Measurements from ENCODE around the gene ZDHHC17. TPM values are rescaled to one million over a fixed set of nuclear protein-coding genes. Genes with fewer than 3 reads are reported as not detected.
A peak's percentile ranks its signal among the peaks of the same experiment; 100 is the strongest.
"Not testable (repeated sequence)": the region's sequence is repeated elsewhere in the genome, so short reads cannot be mapped to it uniquely, and the experiment has no call there.

Gene ZDHHC17
- 9.2 TPM for total RNA-seq

- ATAC-seq = peak; percentile 91
- peak; percentile 94 for DNase-seq (ENCODE audit: low spot score)
Measured at GRCh38 chr12:76763746-76764675, at the start of gene ZDHHC17. Gene ZDHHC17, plus strand, starts transcription at chr12:76764115. Its CDS starts 122 bp downstream, at chr12:76764237.

- DNase-seq (ENCODE audit: low spot score) = no peak
- no peak for ATAC-seq
Measured at GRCh38 chr12:76714415-76714814, 49.5 kb upstream of the ZDHHC17 start.

DNA sequence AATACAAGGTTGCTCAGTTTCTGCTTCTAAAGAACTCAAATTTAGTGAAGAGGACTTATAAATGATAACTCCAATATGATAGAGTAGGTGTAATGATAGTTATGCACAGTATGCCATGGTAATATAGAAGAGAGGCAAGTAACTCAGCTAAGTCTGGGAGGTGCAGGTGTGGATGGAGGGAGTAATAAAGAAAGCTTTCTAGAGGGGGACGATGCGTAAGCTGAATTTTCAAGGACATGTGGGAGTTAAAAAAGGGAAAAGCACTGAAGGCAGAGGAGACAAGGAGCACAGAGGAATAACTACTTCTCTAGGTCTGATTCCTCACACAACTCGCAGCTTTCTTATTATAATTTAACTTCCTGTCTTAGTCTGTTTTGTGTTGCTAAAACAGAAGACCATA is 49.1 kb upstream of the ZDHHC17 start:
- DNase-seq (ENCODE audit: low spot score) (no peak), ATAC-seq (no peak)

DNA sequence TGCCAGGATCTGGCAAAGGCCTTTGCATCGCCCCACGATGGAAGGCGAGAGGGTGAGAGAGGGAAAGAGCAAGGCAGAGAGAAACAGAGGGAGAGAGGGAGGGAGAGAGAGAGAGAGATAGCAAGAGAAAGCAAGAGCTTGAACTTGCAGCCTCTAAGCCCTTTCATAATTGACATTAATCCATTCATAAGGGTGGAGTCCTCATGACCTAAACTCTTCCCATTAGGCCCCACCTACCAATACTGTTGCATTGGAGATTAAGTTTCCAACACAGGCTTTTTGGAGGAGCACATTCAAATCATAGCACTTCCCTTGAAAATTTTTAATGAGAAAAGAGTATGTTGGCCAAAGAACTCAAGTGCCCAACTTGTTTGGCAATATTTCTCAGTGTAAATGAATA is 48.6 kb upstream of the ZDHHC17 start:
- ATAC-seq (no peak), DNase-seq (ENCODE audit: low spot score) (no peak)

DNA sequence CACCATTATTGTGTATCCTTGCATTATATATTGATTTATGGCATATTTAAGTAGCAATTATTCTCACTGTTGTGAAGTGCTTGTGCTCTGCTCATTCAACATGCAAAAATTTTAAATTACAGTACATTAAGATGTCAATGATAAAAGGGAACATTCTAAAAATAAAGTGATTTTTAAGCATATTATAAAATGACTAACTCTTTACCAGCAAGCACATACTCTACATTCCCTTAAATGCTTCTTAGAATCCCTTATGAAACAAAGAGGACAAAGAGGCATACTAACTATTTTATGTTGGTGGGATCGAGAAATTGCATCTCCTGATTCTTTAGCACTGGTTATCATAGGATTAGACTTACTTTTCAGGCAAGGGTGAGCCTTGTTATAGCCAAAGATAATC is 46.6 kb upstream of the ZDHHC17 start:
- no peak for DNase-seq (ENCODE audit: low spot score)

GRCh38 chr12:76719171-76720041 is 44.5 kb upstream of the ZDHHC17 start:
- no peak for ATAC-seq
- no peak for DNase-seq (ENCODE audit: low spot score)

More for the DNA sequence above, 46.6 kb upstream of the ZDHHC17 start:
- ATAC-seq = no peak

GRCh38 chr12:76720068-76720467 is 43.8 kb upstream of the ZDHHC17 start:
- ATAC-seq = no peak
- no peak for DNase-seq (ENCODE audit: low spot score)

DNA sequence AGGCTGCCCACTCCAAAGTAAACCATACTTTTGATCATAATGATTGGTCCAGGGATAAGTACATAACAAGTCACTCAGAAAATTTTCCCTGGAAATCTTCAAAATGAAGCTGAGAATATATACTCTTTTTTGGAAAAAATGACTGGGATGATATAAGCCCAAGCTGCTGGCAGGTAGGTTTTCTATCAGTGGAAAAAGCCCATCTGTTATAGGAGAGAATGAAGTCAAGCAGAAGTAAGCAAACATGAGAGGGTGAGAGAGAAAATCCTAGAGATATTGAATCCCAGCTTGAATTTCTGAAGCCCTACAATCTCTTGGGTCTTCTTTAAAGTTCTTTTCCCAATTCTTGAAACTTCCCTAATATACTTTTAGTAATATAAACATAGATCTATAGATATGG is 37.3 kb upstream of the ZDHHC17 start:
- no peak for ATAC-seq
- DNase-seq (ENCODE audit: low spot score) = no peak

DNA sequence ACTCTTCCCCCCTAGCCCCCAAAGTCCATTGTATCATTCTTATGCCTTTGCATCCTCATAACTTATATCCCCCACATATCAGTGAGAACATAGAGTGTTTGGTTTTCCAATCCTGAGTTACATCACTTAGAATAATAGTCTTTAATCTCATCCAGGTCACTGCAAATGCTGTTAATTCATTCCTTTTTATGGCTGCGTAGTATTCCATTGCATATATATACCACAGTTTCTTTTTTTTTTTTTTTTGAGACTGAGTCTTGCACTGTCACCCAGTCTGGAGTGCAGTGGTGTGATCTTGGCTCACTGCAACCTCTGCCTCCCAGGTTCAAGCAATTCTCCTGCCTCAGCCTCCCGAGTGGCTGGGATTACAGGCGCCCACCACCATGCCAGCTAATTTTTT is 31.7 kb upstream of the ZDHHC17 start:
- not testable (repeated sequence) for DNase-seq (ENCODE audit: low spot score); ATAC-seq

DNA sequence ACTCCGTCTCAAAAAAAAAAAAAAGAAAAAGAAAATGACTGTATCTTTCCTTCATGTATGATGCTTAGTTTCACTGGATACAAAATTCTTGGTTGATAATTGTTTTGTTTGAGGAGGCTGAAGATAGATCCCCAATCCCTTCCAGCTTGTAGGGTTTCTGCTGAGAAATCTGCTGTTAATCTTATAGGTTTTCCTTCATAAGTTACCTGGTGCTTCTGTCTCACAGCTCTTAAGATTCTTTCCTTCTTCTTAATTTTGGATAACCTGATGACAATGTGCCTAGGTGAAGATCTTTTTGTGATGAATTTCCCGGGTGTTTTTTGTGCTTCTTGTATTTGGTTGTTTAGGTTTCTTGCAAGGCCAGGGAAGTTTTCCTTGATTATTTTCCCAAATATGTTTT is 26.2 kb upstream of the ZDHHC17 start:
- not testable (repeated sequence) for DNase-seq (ENCODE audit: low spot score); ATAC-seq

GRCh38 chr12:76738824-76739579 is 24.9 kb upstream of the ZDHHC17 start:
- ATAC-seq (no peak), DNase-seq (ENCODE audit: low spot score) (no peak)

- ATAC-seq = no peak
Measured at GRCh38 chr12:76739896-76740295, 24.0 kb upstream of the ZDHHC17 start.

DNA sequence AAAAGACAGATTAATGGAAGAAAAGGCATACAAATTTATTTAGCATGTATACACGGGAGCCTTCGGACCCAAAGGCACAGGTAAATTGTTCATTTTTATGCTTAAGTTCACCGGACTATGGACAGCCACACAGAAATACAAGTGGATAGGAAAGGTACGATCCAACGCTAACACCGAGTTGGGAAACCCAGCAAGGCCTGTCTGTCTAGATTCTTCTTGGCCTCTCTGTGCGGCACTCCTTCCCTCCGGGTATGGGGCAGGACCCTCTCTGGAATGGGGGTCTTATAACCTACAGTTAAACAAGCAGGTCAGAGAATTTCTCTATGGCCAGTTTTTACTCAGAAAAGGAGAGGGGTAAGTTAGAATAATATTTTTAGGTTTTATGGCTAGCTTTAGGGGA is 23.4 kb upstream of the ZDHHC17 start:
- ATAC-seq = no peak

More at GRCh38 chr12:76739896-76740295, 24.0 kb upstream of the ZDHHC17 start:
- no peak for DNase-seq (ENCODE audit: low spot score)

DNA sequence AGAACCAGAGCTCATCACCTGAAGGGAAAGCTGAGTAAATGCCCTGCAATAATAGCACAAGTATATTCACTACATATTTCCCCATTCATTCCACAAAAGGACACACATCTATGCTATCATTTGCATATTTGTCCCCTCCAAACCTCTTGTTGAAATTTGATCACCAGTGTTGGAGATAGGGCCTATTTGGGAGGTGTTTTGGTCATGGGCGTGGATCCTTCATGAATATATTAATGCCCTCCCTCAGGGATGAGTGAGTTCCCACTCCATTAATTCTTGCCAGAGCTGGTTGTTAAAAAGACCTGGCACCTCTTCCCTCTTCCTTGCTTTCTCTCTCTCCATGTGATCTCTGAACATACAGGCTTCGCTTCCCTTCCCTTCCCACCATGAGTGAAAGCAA is 18.6 kb upstream of the ZDHHC17 start:
- DNase-seq (ENCODE audit: low spot score) (no peak), ATAC-seq (no peak)

More for the DNA sequence above, 23.4 kb upstream of the ZDHHC17 start:
- DNase-seq (ENCODE audit: low spot score) = no peak

GRCh38 chr12:76746516-76746915 is 17.4 kb upstream of the ZDHHC17 start:
- ATAC-seq (no peak), DNase-seq (ENCODE audit: low spot score) (no peak)

- no peak for DNase-seq (ENCODE audit: low spot score)
Measured at GRCh38 chr12:76747245-76747644, 16.7 kb upstream of the ZDHHC17 start.

GRCh38 chr12:76755829-76756379 is 8.0 kb upstream of the ZDHHC17 start:
- DNase-seq (ENCODE audit: low spot score) (no peak), ATAC-seq (no peak)

More at GRCh38 chr12:76747245-76747644, 16.7 kb upstream of the ZDHHC17 start:
- no peak for ATAC-seq

DNA sequence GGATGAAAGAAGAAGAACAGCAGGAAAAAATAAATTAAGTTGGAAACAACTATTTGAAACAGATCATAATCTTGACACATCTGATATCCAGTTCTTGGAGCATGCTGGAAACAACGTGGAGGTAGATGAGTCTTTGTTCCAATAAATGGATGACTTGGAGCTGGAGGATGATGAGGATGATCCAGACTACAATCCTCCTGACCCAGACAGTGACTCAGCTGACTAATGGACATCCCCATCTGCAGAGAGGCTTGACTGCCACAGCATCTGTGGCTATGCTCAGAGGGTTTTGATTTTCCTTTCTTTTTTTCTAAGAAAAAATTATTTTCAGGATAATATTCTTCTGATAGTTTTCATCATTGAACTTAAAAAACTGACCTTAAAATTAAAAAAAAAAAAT is 6.2 kb upstream of the ZDHHC17 start:
- ATAC-seq = no peak
- DNase-seq (ENCODE audit: low spot score) = no peak

GRCh38 chr12:76762601-76762980 is 1.3 kb upstream of the ZDHHC17 start:
- ATAC-seq = no peak
- DNase-seq (ENCODE audit: low spot score) = no peak

- DNase-seq (ENCODE audit: low spot score) (no peak), ATAC-seq (no peak)
Measured at GRCh38 chr12:76764856-76765255, 941 bp downstream of the ZDHHC17 start.
